HG02763 (cell line): ENCODE data around the gene CACNG4.

Experiments used
- ATAC-seq: cut with Tn5 transposase; IDR thresholded peaks from one replicate; pipeline ENCODE4 v1.9.1; 2021; ENCODE audit warnings: mild to moderate bottlenecking, moderate library complexity; ENCODE audit not compliant: unreplicated experiment

The CACNG4 gene

DNA sequence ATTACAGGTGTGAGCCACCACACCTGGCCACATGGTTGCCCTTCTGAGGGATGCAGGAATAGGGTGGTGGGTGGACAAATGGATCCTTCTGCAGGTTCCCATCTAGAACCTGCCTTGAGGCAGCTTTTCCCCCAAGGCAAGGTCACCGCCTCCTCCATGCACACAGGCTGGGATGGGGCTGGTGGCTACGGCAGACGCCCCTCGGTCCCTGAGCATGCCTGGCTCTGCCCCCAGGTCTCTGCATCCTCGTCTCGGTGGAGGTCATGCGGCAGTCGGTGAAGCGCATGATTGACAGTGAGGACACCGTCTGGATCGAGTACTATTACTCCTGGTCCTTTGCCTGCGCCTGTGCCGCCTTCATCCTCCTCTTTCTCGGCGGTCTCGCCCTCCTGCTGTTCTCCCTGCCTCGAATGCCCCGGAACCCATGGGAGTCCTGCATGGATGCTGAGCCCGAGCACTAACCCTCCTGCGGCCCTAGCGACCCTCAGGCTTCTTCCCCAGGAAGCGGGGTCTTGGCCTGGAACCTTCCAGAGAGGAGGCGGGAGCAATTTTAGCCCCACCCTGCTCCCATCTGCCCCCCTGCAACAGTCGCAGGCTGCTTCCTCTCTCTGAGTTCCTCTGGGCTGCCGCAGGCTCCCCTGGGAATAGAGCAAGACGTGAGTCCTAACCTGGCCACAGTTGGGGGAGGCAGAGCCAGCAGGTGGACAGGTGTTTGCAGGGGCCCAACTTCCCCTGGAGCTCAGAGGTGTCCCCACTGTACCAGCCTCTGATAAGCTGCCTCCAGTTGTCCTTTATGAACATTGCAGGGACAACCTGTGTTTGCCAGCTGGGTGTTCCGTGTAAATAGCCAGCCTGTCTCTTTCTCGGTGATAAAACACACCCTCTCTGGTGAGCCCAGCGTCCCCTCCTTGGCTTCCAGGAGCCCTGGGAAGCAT, 91.6 kb downstream of the CACNG4 start:
- ATAC-seq = no peak

- no peak for ATAC-seq
These were observed 92.4 kb downstream of the CACNG4 start for GRCh38 chr17:67056746-67057490.

DNA sequence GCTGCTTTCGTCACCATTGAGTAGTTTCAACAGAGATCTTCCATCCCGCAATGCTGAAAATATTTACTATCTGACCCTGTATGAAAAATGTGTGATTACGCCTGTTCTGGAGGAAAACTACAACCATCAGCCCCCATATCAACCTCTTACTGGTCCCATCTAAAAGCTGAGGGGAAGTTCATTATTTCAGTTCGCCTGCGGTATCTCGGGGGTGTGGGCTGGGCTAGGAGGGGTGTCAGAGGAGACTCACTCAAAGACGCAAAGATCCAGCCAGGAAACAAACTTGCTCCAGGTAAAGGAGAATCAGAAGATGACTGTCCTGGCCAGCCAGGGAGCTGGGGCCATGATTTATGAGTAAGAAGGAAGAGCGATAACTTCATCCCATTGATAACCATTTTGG, 93.5 kb downstream of the CACNG4 start:
- no peak for ATAC-seq

DNA sequence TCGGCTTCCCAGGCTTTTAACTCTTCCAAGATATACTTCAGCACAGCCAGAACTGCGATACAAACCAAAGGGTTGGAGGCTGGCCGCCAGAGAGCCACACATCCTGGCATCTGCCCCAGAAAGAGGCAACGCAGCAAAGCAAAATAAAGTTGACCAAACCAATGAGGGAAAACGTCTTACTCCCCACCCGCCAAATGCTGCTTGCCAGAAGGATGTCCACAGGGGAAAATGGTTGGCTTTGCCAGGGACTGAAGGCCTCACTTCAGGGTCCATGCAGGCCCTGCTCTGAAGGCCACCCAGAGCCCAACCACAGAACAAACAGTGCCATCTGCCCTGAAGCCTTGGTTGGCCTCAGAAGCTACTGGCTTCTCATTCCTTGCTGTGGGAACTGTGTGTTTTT, 94.9 kb downstream of the CACNG4 start:
- no peak for ATAC-seq

GRCh38 chr17:67063141-67063540, 98.6 kb downstream of the CACNG4 start:
- no peak for ATAC-seq

DNA sequence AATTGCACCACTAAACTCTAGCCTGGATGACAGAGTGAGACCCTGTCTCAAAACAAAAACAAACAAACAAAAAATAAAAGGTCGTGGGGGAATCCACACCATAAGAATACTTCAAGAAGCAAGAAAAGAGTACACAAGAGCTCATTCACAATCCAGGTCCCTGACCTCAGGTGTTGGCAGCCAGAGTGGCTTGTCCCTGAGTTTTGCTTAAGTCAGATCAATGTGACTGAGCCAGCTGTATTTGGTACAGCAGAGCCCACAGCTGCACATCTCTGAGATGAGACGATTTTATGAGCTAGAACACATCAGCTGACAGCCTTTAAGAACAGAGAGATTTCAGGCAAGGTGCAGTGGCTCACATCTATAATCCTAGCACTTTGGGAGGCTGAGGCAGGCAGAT, 102.2 kb downstream of the CACNG4 start:
- no peak for ATAC-seq

- ATAC-seq = no peak
These were observed 103.3 kb downstream of the CACNG4 start for GRCh38 chr17:67067571-67068482.

DNA sequence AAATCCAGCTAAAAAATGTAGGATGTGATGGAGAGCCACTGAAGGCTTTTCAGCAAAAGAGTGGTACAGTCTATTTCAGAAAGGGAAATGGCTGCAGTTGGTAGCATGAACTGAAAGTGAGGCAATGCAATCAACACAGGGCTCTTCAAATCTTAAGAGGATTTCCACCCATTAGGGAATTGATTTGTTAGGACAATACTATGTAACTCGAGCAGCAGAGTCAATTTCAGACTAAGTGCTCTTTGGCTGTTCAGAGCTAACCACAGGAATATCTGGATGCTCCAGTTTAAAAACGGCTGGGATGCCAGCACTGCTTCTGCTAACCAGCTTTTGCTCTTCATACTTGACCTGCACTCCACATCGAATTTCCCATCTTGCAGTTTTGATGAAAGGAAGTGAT, 104.5 kb downstream of the CACNG4 start:
- ATAC-seq = no peak

DNA sequence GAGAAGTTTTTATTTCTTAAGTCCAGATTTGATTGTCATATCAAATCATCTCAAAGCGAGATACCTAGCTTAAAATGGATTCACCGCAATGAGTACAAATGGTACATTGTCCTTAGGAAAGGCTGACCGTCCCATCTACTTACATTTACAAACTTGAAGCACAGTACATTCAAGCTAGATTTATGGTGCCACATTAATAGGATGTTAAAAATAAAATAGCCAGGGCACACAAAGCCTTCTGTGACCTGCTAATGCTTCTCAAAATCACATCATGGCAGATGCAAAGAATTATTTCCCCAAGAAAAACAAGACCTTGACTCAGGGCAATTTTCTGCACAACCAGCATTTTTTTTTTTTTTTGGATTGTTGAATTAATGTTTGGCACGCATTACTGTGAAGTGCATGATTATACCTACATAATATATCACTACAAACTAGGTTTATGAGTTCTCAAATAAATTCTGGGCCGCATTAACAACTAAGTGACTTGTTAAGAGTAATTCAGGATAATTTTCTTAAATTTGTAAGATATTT, 105.2 kb downstream of the CACNG4 start:
- ATAC-seq = no peak

GRCh38 chr17:67071595-67071994, 107.1 kb downstream of the CACNG4 start:
- no peak for ATAC-seq

DNA sequence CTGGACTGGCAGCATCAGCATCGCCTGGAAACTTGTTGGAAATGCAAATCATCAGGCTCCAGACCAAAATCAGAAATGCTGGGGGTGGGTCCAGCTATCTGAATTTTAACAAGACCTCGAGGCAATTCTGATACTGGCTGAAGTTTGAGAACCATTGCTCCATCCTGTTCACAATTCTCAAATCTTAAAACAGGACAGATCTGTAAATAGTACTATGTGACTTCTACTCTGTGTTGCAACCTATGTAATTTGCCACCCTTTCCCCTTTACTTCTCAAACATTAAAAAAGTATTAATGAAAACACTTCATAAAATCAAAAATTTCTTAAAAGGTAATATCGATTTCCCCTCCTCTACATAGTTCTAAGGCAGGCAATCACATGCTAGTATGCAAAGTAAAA, 108.4 kb downstream of the CACNG4 start:
- no peak for ATAC-seq

- ATAC-seq = no peak
These were observed 110.3 kb downstream of the CACNG4 start for GRCh38 chr17:67074781-67075180.

- no peak for ATAC-seq
These were observed 111.8 kb downstream of the CACNG4 start for GRCh38 chr17:67076290-67076689.

DNA sequence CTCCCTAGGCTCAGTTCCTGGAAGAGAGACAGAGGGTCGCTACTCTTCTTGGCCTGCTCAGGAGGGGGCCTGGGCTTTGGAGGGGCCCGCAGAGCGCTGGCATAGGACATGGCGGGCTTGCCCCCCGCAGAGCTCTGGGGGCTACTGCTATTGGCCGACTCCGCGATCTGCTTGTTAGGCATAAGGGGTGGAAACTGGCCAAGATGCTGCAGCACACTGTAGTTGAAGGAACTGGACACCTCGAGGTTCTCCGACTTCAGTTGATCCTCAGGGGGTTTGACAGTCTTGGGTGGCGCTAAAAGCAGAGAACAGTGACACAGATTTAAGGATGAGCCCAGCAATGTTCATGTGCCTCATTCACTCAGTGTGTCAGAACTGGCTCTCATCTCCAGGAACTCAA, 113.8 kb downstream of the CACNG4 start:
- no peak for ATAC-seq

GRCh38 chr17:67079491-67079890, 115.0 kb downstream of the CACNG4 start:
- no peak for ATAC-seq

DNA sequence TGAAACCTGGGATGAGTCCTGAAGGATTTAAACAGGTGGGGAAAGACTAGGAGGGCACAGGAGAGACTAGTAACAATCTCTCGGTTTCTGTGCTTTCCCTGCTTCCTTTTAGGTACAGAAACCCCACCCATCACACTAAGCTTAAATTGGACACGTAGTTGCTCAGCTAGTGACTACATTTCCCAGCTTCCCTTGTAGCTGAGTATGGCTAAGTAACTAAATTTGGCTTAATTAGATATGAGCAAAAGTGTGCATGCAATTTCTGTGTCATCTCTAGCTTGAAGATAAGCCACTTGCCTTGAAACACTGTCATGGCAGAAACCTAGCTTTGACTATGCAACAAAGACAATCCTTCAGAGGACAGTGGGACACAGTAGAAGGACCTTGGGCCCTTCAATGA, 116.3 kb downstream of the CACNG4 start:
- ATAC-seq = no peak

- peak; percentile 60 for ATAC-seq
These were observed 117.6 kb downstream of the CACNG4 start for GRCh38 chr17:67082107-67082506.
